HepG2 (cell line): Measurements from ENCODE around the gene EFNA2. TPM values are rescaled to one million over a fixed set of nuclear protein-coding genes. Genes with fewer than 3 reads are reported as not detected.

Source experiments
- AGO1 ChIP-seq: fragments of 200-400 bp; formaldehyde crosslinking; IDR thresholded peaks from 2 replicates; pipeline ENCODE4 v1.6.1; 2017; ENCODE audit warnings: mild to moderate bottlenecking, low read depth, low read length, moderate library complexity; ENCODE audit not compliant: poor library complexity, severe bottlenecking
- ARHGAP35 ChIP-seq: sonication (generic); formaldehyde crosslinking; IDR thresholded peaks from 2 replicates; pipeline ENCODE4 v1.9.0; 2022; ENCODE audit warnings: mild to moderate bottlenecking, inconsistent platforms, moderate library complexity, missing genetic modification reagents, borderline replicate concordance
- DMAP1 ChIP-seq: IDR thresholded peaks from 2 replicates; pipeline ENCODE4 v1.6.1; 2016
- EP300 ChIP-seq, 3 experiments: sonication (generic) in 1 of 3; formaldehyde crosslinking in 1 of 3; IDR thresholded peaks; 2 replicates each; pipeline versions ENCODE4 v1.5.1 to v1.6.1; 2011 to 2020; ENCODE audit warnings: low read depth in 2 of 3, low read length in 2 of 3, borderline replicate concordance in 1 of 3, improper control_type of control experiment in 1 of 3, mild to moderate bottlenecking in 1 of 3, missing genetic modification reagents in 1 of 3, moderate library complexity in 1 of 3
- FOXJ3 ChIP-seq: sonication (generic); formaldehyde crosslinking; IDR thresholded peaks from 2 replicates; pipeline ENCODE4 v1.4.0; 2020; ENCODE audit warnings: missing genetic modification reagents, mild to moderate bottlenecking, borderline replicate concordance
- HDAC2 ChIP-seq: sonication (generic); formaldehyde crosslinking; IDR thresholded peaks from 2 replicates; pipeline ENCODE4 v1.4.0; 2020; ENCODE audit warnings: missing genetic modification reagents
- JUNB ChIP-seq: sonication (generic); formaldehyde crosslinking; IDR thresholded peaks from 2 replicates; pipeline ENCODE4 v1.8.0; 2022; ENCODE audit warnings: missing genetic modification reagents, mild to moderate bottlenecking, borderline replicate concordance
- MXD4 ChIP-seq: IDR thresholded peaks from 2 replicates; pipeline ENCODE4 v1.6.1; 2016; ENCODE audit warnings: mild to moderate bottlenecking, missing biosample characterization, missing genetic modification reagents
- NFYC ChIP-seq: IDR thresholded peaks from 2 replicates; pipeline ENCODE4 v1.6.1; 2016; ENCODE audit warnings: missing genetic modification reagents, missing compliant biosample characterization
- PRMT3 ChIP-seq: sonication (generic); formaldehyde crosslinking; IDR thresholded peaks from 2 replicates; pipeline ENCODE4 v1.8.1; 2022; ENCODE audit warnings: low read depth, mild to moderate bottlenecking, moderate library complexity, missing genetic modification reagents, borderline replicate concordance
- SP1 ChIP-seq, 2 experiments: fragments of 450-650 bp in 1 of 2; sonication (generic) in 1 of 2; formaldehyde crosslinking in 1 of 2; IDR thresholded peaks; 2 replicates each; pipeline versions ENCODE4 v1.4.0 to v1.6.1; 2016 to 2020; ENCODE audit warnings: missing genetic modification reagents in 1 of 2
- ZBTB7B ChIP-seq: sonication (generic); formaldehyde crosslinking; IDR thresholded peaks from 2 replicates; pipeline ENCODE4 v1.4.0; 2020; ENCODE audit warnings: missing genetic modification reagents
- ZFP36 ChIP-seq: fragments of 150-350 bp; IDR thresholded peaks from 2 replicates; pipeline ENCODE4 v1.6.1; 2018; ENCODE audit warnings: borderline replicate concordance, low read length, low read depth; ENCODE audit not compliant: partially characterized antibody
- ZNF20 ChIP-seq: sonication (generic); formaldehyde crosslinking; IDR thresholded peaks from 2 replicates; pipeline ENCODE4 v1.4.0; 2020; ENCODE audit warnings: mild to moderate bottlenecking, moderate library complexity, missing genetic modification reagents
- ZNF33A ChIP-seq: sonication (generic); formaldehyde crosslinking; IDR thresholded peaks from 2 replicates; pipeline ENCODE4 v1.5.1; 2020; ENCODE audit warnings: missing genetic modification reagents, mild to moderate bottlenecking, moderate library complexity, borderline replicate concordance
- ZNF7 ChIP-seq: IDR thresholded peaks from 2 replicates; pipeline ENCODE4 v1.6.1; 2016; ENCODE audit warnings: missing biosample characterization, missing genetic modification reagents
- ZSCAN20 ChIP-seq: sonication (generic); formaldehyde crosslinking; IDR thresholded peaks from 2 replicates; pipeline ENCODE4 v1.4.0; 2020; ENCODE audit warnings: missing genetic modification reagents, mild to moderate bottlenecking, borderline replicate concordance
- polyA plus RNA-seq, 8 experiments: library from polyadenylated mRNA; depleted of rRNA in 3 of 8; stranded (reverse) in 7 of 8; unstranded in 1 of 8; fragments of >200 nt; fragmentation: Illumina TruSeq in 4 of 8; extraction: Trizol in 4 of 8; gene quantifications; 2 replicates each; pipeline versions ENCODE4 v1.2.1 to v1.2.3, GENCODE V29; 2011 to 2016; ENCODE audit warnings: low read depth in 4 of 8, missing spikeins in 1 of 8, mixed read lengths in 1 of 8; ENCODE audit not compliant: insufficient read depth in 1 of 8
- total RNA-seq, 5 experiments: library from RNA; depleted of rRNA; stranded (reverse); fragments of >200 nt; fragmentation: Illumina TruSeq; extraction: Trizol; gene quantifications; 2 replicates each; pipeline ENCODE4 v1.2.3, GENCODE V29; 2016; ENCODE audit warnings: low read depth in 1 of 5
- TF ChIP-seq, protein P1 (sequence below): sonication (generic); formaldehyde crosslinking; IDR thresholded peaks from 2 replicates; pipeline ENCODE4 v1.8.0; 2022; ENCODE audit warnings: missing genetic modification reagents, mild to moderate bottlenecking, moderate library complexity, borderline replicate concordance
- TF ChIP-seq, protein P2 (sequence below): sonication (generic); formaldehyde crosslinking; IDR thresholded peaks from 2 replicates; pipeline ENCODE4 v1.8.0; 2022; ENCODE audit warnings: mild to moderate bottlenecking, missing genetic modification reagents
- TF ChIP-seq, protein P3 (sequence below): sonication (generic); formaldehyde crosslinking; IDR thresholded peaks from 2 replicates; pipeline ENCODE4 v1.4.0; 2020; ENCODE audit warnings: missing genetic modification reagents

The EFNA2 gene
- total and polyA plus RNA-seq, 2 of the 13 experiments (the other 11 are each of a cell fraction or from before 2014, with no cell fraction given), result 6.0 to 9.9 TPM

DNA sequence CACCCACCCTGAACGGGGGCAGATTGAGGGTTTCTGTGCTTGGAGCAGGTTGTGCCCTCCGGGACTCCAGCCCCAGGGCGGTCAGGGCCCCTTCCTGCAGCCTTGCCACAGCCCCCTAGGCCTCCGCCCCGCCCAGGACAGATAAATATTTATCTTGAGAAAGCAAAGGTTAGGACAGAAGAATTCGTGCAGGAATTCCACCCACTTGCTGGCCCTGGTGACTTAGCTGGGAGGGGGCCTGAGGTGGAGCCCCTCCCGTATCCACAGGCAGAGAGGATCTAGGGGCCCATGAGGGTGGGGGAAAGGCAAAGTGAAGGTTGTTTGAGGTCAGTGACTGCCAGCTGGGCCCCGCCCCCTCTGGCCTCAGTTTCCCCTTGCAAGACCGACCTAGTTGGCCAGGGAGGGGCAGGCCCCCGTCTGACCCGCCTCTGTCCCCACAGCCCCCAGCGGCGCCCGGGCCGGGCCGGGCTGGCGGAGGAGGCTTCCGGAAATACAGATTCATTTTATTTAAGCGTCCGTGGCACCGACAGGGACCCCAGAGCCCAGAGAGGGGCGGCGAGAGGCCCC lies 32.1 kb upstream of the EFNA2 start (continued):
- no peak for TF ChIP-seq ZNF7 (CRISPR knock-in tag)
- no peak for TF ChIP-seq JUNB (CRISPR knock-in tag)
- TF ChIP-seq, protein P1, sequence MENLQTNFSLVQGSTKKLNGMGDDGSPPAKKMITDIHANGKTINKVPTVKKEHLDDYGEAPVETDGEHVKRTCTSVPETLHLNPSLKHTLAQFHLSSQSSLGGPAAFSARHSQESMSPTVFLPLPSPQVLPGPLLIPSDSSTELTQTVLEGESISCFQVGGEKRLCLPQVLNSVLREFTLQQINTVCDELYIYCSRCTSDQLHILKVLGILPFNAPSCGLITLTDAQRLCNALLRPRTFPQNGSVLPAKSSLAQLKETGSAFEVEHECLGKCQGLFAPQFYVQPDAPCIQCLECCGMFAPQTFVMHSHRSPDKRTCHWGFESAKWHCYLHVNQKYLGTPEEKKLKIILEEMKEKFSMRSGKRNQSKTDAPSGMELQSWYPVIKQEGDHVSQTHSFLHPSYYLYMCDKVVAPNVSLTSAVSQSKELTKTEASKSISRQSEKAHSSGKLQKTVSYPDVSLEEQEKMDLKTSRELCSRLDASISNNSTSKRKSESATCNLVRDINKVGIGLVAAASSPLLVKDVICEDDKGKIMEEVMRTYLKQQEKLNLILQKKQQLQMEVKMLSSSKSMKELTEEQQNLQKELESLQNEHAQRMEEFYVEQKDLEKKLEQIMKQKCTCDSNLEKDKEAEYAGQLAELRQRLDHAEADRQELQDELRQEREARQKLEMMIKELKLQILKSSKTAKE, result peak; percentile 81; the same call in 1 of the 2 replicates
- no peak for TF ChIP-seq SP1 (IDR thresholded peaks at IDR 0.05)
- peak; percentile 38; the same call in 1 of the 2 replicates for TF ChIP-seq SP1 (CRISPR knock-in tag; IDR thresholded peaks at IDR 0.05)
- TF ChIP-seq ZSCAN20 (CRISPR knock-in tag), result no peak
- TF ChIP-seq ZBTB7B (CRISPR knock-in tag), result peak; percentile 89
- peak; percentile 32 for TF ChIP-seq AGO1
- TF ChIP-seq ZNF20 (CRISPR knock-in tag), result no peak
- TF ChIP-seq ZNF33A (CRISPR knock-in tag), result no peak
- TF ChIP-seq ARHGAP35, result no peak
- no peak for TF ChIP-seq ZFP36
- TF ChIP-seq FOXJ3 (CRISPR knock-in tag), result no peak
- no peak for TF ChIP-seq DMAP1 (CRISPR knock-in tag)
- TF ChIP-seq, protein P2, sequence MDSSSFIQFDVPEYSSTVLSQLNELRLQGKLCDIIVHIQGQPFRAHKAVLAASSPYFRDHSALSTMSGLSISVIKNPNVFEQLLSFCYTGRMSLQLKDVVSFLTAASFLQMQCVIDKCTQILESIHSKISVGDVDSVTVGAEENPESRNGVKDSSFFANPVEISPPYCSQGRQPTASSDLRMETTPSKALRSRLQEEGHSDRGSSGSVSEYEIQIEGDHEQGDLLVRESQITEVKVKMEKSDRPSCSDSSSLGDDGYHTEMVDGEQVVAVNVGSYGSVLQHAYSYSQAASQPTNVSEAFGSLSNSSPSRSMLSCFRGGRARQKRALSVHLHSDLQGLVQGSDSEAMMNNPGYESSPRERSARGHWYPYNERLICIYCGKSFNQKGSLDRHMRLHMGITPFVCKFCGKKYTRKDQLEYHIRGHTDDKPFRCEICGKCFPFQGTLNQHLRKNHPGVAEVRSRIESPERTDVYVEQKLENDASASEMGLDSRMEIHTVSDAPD, result no peak
- peak in 1 of 2 experiments; percentile 88; a peak in 2 of 4 replicates for TF ChIP-seq EP300 (IDR thresholded peaks at IDR 0.05; ENCODE audit: low read depth in 2 of 2, low read length in 2 of 2)
- TF ChIP-seq EP300 (CRISPR knock-in tag; IDR thresholded peaks at IDR 0.05; ENCODE audit: borderline replicate concordance), result peak; percentile 80
- no peak for TF ChIP-seq PRMT3 (CRISPR knock-in tag)
- TF ChIP-seq, protein P3, sequence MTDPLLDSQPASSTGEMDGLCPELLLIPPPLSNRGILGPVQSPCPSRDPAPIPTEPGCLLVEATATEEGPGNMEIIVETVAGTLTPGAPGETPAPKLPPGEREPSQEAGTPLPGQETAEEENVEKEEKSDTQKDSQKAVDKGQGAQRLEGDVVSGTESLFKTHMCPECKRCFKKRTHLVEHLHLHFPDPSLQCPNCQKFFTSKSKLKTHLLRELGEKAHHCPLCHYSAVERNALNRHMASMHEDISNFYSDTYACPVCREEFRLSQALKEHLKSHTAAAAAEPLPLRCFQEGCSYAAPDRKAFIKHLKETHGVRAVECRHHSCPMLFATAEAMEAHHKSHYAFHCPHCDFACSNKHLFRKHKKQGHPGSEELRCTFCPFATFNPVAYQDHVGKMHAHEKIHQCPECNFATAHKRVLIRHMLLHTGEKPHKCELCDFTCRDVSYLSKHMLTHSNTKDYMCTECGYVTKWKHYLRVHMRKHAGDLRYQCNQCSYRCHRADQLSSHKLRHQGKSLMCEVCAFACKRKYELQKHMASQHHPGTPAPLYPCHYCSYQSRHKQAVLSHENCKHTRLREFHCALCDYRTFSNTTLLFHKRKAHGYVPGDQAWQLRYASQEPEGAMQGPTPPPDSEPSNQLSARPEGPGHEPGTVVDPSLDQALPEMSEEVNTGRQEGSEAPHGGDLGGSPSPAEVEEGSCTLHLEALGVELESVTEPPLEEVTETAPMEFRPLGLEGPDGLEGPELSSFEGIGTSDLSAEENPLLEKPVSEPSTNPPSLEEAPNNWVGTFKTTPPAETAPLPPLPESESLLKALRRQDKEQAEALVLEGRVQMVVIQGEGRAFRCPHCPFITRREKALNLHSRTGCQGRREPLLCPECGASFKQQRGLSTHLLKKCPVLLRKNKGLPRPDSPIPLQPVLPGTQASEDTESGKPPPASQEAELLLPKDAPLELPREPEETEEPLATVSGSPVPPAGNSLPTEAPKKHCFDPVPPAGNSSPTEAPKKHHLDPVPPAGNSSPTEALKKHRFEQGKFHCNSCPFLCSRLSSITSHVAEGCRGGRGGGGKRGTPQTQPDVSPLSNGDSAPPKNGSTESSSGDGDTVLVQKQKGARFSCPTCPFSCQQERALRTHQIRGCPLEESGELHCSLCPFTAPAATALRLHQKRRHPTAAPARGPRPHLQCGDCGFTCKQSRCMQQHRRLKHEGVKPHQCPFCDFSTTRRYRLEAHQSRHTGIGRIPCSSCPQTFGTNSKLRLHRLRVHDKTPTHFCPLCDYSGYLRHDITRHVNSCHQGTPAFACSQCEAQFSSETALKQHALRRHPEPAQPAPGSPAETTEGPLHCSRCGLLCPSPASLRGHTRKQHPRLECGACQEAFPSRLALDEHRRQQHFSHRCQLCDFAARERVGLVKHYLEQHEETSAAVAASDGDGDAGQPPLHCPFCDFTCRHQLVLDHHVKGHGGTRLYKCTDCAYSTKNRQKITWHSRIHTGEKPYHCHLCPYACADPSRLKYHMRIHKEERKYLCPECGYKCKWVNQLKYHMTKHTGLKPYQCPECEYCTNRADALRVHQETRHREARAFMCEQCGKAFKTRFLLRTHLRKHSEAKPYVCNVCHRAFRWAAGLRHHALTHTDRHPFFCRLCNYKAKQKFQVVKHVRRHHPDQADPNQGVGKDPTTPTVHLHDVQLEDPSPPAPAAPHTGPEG (CRISPR knock-in tag), result no peak
- no peak for TF ChIP-seq MXD4 (CRISPR knock-in tag)
- peak; percentile 57 for TF ChIP-seq HDAC2
- TF ChIP-seq NFYC, result no peak
